Colonic mucosa (tissue), 4 donors: ENCODE measurements around the gene INPP4A. TPM values are rescaled to one million over a fixed set of nuclear protein-coding genes. Genes with fewer than 3 reads are reported as not detected.

Experiments used
- DNase-seq: peaks from one replicate; pipeline ENCODE4 v3.0.0-alpha.2; 2020
- H3K27ac ChIP-seq: fragments of 200-600 bp; one replicate; pipeline ENCODE4 v1.8.0; 2021
- H3K27me3 ChIP-seq: fragments of 200-600 bp; one replicate; pipeline ENCODE4 v1.8.0; 2021
- H3K36me3 ChIP-seq: fragments of 200-600 bp; one replicate; pipeline ENCODE4 v1.8.0; 2021
- H3K4me1 ChIP-seq: fragments of 200-600 bp; one replicate; pipeline ENCODE4 v1.8.0; 2021; ENCODE audit warnings: mild to moderate bottlenecking
- H3K4me3 ChIP-seq: fragments of 200-600 bp; one replicate; pipeline ENCODE4 v1.8.0; 2021
- H3K9ac ChIP-seq, 2 donors: one replicate each; pipeline ENCODE4 v1.7.0; 2013; ENCODE audit warnings: control low read depth in 2 of 2, low read depth in 2 of 2, low read length in 2 of 2
- H3K9me3 ChIP-seq: fragments of 200-600 bp; one replicate; pipeline ENCODE4 v1.8.0; 2021
- CTCF ChIP-seq: fragments of 200-600 bp; IDR thresholded peaks from one replicate; pipeline ENCODE4 v1.8.0; 2022; ENCODE audit warnings: antibody characterized with exemption, mild to moderate bottlenecking
- intact Hi-C: fragments of 100-400 bp; cut with DNase I; formaldehyde crosslinking; loops from one replicate; pipeline ENCODE4 v1.14.1; 2022
- total RNA-seq, 2 donors: library from RNA; stranded (reverse); fragmentation: NEBNext Ultra II Directional in 1 of 2; extraction: Animal tissue kit (Norgen Biotek cat#: 25700) in 1 of 2; gene quantifications; one replicate each; pipeline ENCODE4 v1.2.1, GENCODE V29; 2021
- donor health status: healthy.
- donor health status: DM: no; HTN: no; CAD: no.
- donor health status: DM: no; HTN: no; CAD: no.

The INPP4A gene
- total RNA-seq, 2 donors from 2014 or later, result 11.5 to 17.9 TPM

GRCh38 chr2:98485453-98485755, 40.7 kb downstream of the INPP4A start:
- TF ChIP-seq CTCF, result no peak
- no peak for DNase-seq
- no peaks in the 10 kb centered on the region for H3K27me3 ChIP-seq
- no peaks in the 10 kb centered on the region for H3K36me3 ChIP-seq
- H3K4me1 ChIP-seq, result peaks cover 13% of the 10 kb centered on the region
- H3K4me3 ChIP-seq, result no peak overlapping the region
- H3K27ac ChIP-seq, result no peak overlapping the region
- H3K9me3 ChIP-seq, result no peaks in the 10 kb centered on the region
- intact Hi-C loops, result no loop called here
- H3K9ac ChIP-seq, result no peak overlapping the region

- Histone ChIP-seq H3K4me1 (peaks cover 13% of the 10 kb centered on the region), H3K9me3 (no peaks in the 10 kb centered on the region), H3K9ac (no peak overlapping the region), H3K27ac (no peak overlapping the region), H3K36me3 (no peaks in the 10 kb centered on the region), H3K4me3 (no peak overlapping the region), H3K27me3 (no peaks in the 10 kb centered on the region)
- intact Hi-C loops, result no loop called here
- no peak for DNase-seq
- TF ChIP-seq CTCF, result no peak
Observed at GRCh38 chr2:98486374-98486981, 41.8 kb downstream of the INPP4A start.

GRCh38 chr2:98487101-98487805, 42.6 kb downstream of the INPP4A start:
- no peak overlapping the region for H3K4me3 ChIP-seq

GRCh38 chr2:98487806-98488189, 43.1 kb downstream of the INPP4A start:
- DNase-seq, result peak; percentile 66
- peak; percentile 56 for TF ChIP-seq CTCF
- intact Hi-C loops, result no loop called here
- Histone ChIP-seq H3K27ac (no peak overlapping the region), H3K4me3 (no peak overlapping the region), H3K27me3 (no peaks in the 10 kb centered on the region), H3K36me3 (no peaks in the 10 kb centered on the region), H3K9ac (no peak overlapping the region), H3K9me3 (no peaks in the 10 kb centered on the region), H3K4me1 (peaks cover 13% of the 10 kb centered on the region)

More at GRCh38 chr2:98487101-98487805, 42.6 kb downstream of the INPP4A start:
- no peak overlapping the region for H3K9ac ChIP-seq
- intact Hi-C loops, result no loop called here
- no peak overlapping the region for H3K27ac ChIP-seq
- peaks cover 13% of the 10 kb centered on the region for H3K4me1 ChIP-seq
- no peak for TF ChIP-seq CTCF
- H3K27me3 ChIP-seq, result no peaks in the 10 kb centered on the region
- DNase-seq, result no peak
- H3K36me3 ChIP-seq, result no peaks in the 10 kb centered on the region
- H3K9me3 ChIP-seq, result no peaks in the 10 kb centered on the region

- Histone ChIP-seq H3K36me3 (no peaks in the 10 kb centered on the region), H3K27ac (no peak overlapping the region), H3K27me3 (no peaks in the 10 kb centered on the region), H3K4me1 (peaks cover 13% of the 10 kb centered on the region), H3K4me3 (no peak overlapping the region), H3K9ac (no peak overlapping the region), H3K9me3 (no peaks in the 10 kb centered on the region)
- intact Hi-C loops, result no loop called here
- TF ChIP-seq CTCF, result no peak
- no peak for DNase-seq
Observed at GRCh38 chr2:98488252-98488651, 43.6 kb downstream of the INPP4A start.
